Measurements from ENCODE around the gene ASPHD2.

The ASPHD2 gene

GRCh38 chr22:26485806-26486390 is 56.8 kb downstream of the ASPHD2 start:
- Mint-ChIP-seq H3K4me1 (peaks cover 49% of the 10 kb centered on the region), H3K27ac (peak overlapping the region; percentile 22 to 84 (median 65)), H3K36me3 (ENCODE audit: low read depth) (peaks cover 22% of the 10 kb centered on the region), H3K4me3 (peak overlapping the region; percentile 90 to 97 (median 95)), H3K27me3 (ENCODE audit: low read depth) (no peaks in the 10 kb centered on the region), H3K9me3 (no peaks in the 10 kb centered on the region)
- TF ChIP-seq CTCF (IDR thresholded peaks at IDR 0.05; ENCODE audit: unreplicated experiment in 3 of 3) = no peak

- peaks cover 27% of the 10 kb centered on the region for H3K36me3 Mint-ChIP-seq (ENCODE audit: low read depth)
- peak overlapping the region; percentile 54 to 97 (median 95) for H3K4me3 Mint-ChIP-seq
- H3K27me3 Mint-ChIP-seq (ENCODE audit: low read depth) = no peaks in the 10 kb centered on the region
These were observed 57.3 kb downstream of the ASPHD2 start for GRCh38 chr22:26486394-26486793.

GRCh38 chr22:26487996-26488395 is 58.9 kb downstream of the ASPHD2 start:
- peaks cover 36% of the 10 kb centered on the region for H3K36me3 Mint-ChIP-seq (ENCODE audit: low read depth)
- peaks cover 29% of the 10 kb centered on the region for H3K4me1 Mint-ChIP-seq
- TF ChIP-seq CTCF (IDR thresholded peaks at IDR 0.05; ENCODE audit: unreplicated experiment in 3 of 3) = no peak
- H3K27ac Mint-ChIP-seq = no peak overlapping the region
- H3K27me3 Mint-ChIP-seq (ENCODE audit: low read depth) = no peaks in the 10 kb centered on the region
- H3K4me3 Mint-ChIP-seq = no peak overlapping the region
- H3K9me3 Mint-ChIP-seq = no peaks in the 10 kb centered on the region

More at GRCh38 chr22:26486394-26486793, 57.3 kb downstream of the ASPHD2 start:
- H3K4me1 Mint-ChIP-seq = peaks cover 45% of the 10 kb centered on the region
- TF ChIP-seq CTCF (IDR thresholded peaks at IDR 0.05; ENCODE audit: unreplicated experiment in 3 of 3) = no peak
- no peaks in the 10 kb centered on the region for H3K9me3 Mint-ChIP-seq
- H3K27ac Mint-ChIP-seq = peak overlapping the region; percentile 8 to 39 (median 22)

GRCh38 chr22:26489447-26490036 is 60.5 kb downstream of the ASPHD2 start:
- peak overlapping the region in 1 of 3 experiments; percentile 42 for H3K27ac Mint-ChIP-seq
- TF ChIP-seq CTCF (IDR thresholded peaks at IDR 0.05; ENCODE audit: unreplicated experiment in 3 of 3) = no peak
- H3K27me3 Mint-ChIP-seq (ENCODE audit: low read depth) = no peaks in the 10 kb centered on the region
- H3K9me3 Mint-ChIP-seq = no peaks in the 10 kb centered on the region
- no peak overlapping the region for H3K4me3 Mint-ChIP-seq
- H3K36me3 Mint-ChIP-seq (ENCODE audit: low read depth) = peaks cover 48% of the 10 kb centered on the region
- peaks cover 20% of the 10 kb centered on the region for H3K4me1 Mint-ChIP-seq

GRCh38 chr22:26492220-26492619 is 63.2 kb downstream of the ASPHD2 start:
- peaks cover 63% of the 10 kb centered on the region for H3K36me3 Mint-ChIP-seq (ENCODE audit: low read depth)
- no peaks in the 10 kb centered on the region for H3K27me3 Mint-ChIP-seq (ENCODE audit: low read depth)
- no peak overlapping the region for H3K4me3 Mint-ChIP-seq
- no peaks in the 10 kb centered on the region for H3K9me3 Mint-ChIP-seq
- H3K4me1 Mint-ChIP-seq = no peaks in the 10 kb centered on the region
- TF ChIP-seq CTCF (IDR thresholded peaks at IDR 0.05; ENCODE audit: unreplicated experiment in 3 of 3) = no peak
- no peak overlapping the region for H3K27ac Mint-ChIP-seq

GRCh38 chr22:26494506-26494905 is 65.4 kb downstream of the ASPHD2 start:
- Mint-ChIP-seq H3K4me3 (no peak overlapping the region), H3K9me3 (no peaks in the 10 kb centered on the region), H3K36me3 (ENCODE audit: low read depth) (peaks cover 65% of the 10 kb centered on the region), H3K4me1 (no peaks in the 10 kb centered on the region), H3K27me3 (ENCODE audit: low read depth) (no peaks in the 10 kb centered on the region), H3K27ac (no peak overlapping the region)
- no peak for TF ChIP-seq CTCF (IDR thresholded peaks at IDR 0.05; ENCODE audit: unreplicated experiment in 3 of 3)

Measured in nephron (organoid).